CD4-positive, alpha-beta T cell treated with Interleukin-4 for 1 hour (primary cell): ENCODE measurements around the gene DCP1A.
"Not testable (repeated sequence)": the region's sequence is repeated elsewhere in the genome, so short reads cannot be mapped to it uniquely, and the experiment has no call there.

Experiments used
- DNase-seq, 2 donors: peaks; one replicate each; pipeline ENCODE4 v3.0.0-alpha.2; 2020 to 2022

The DCP1A gene

DNA sequence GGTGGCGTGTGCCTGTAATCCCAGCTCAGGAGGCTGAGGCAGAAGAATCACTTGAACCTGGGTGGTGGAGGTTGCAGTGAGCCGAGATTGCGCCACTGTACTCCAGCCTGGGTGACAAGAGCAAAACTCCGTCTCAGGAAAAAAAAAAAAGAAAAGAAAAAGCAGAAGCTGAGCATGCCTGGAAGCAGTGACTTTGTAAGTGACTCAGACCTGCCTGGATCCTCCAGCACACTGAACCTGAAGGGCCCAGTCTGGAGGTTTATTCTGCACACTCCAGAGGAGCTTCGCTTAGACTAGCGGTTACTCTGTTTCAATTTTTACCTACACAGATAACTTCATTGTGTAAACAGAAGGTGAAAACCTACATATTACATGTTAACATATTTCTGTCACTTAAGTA is 19.4 kb downstream of the DCP1A start:
- peak in 1 of 2 donors; percentile 22 for DNase-seq

DNA sequence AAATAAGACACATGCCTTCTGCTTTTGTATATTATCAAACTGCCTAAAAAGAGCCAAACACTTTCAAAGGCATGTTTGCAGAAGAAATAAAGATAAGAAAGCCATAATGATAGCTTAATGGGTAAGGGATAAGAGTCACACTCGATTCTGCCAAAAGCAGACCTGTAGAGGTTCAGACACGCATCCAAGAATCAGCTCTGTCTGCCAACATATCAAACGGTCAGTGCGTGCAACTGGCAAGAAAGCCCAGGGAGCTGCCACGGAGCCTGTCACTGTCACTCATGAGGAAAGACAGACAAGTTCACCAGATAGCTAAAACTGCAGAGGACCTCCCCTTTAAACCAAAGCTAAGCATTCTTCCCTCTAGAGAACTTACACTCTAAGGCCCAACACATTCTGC is 23.2 kb downstream of the DCP1A start:
- no peak for DNase-seq

DNA sequence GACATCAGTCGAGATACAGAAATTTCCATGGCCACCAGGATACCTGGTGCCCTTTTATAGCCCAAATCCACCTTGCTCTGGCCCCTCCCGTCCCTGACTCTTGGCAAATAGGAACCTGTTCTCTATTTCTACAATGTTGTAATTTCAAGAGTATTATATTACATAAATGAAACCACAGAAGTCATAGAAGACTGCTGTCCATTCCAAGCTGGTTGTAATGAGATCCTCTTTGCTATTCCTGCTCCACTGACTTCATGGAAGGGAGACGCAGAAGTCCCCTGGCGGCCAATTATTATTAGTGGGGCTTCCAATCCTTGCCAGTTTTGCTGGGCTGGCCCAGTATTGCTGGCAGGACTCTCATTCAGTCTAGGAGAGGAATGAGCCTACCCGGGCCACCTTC is 26.6 kb downstream of the DCP1A start:
- no peak for DNase-seq

DNA sequence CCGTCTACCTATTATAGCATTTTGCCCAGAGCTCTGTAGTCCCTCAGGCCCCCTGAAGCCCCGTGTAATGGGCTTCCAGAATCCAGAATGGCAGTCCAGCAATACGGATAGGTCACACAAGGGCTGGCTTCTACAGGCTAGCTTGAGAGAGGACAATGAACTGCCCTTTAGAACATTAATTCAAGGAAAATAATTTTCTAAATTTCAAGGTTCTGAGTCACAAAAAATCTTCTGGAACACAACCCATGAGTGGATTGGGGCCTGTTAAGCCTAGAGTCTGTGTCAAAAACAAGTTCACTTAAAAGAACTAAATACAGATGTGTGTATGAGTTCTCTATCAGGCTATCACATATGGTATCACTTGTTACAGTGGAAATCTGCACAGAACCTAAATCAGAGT is 28.8 kb downstream of the DCP1A start:
- DNase-seq = no peak

DNA sequence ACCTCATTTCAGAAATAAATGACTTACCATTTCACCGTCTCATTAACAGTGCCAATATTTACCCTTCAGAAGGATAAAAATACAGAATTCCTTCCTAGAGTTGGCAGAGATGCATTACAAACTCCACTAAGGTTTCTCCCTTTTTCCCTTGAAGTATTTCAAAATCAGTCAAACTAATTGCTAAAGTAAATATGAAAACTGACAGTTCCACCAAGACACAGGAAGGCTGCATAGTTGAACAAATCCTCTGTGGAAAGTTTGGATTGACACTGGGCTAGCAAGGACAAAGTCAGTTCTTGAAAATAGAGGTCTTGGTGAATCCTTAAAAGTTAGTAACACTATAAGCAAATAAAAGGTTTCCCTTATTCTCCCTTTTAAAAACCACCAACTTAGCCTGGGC is 34.5 kb downstream of the DCP1A start:
- DNase-seq = no peak

DNA sequence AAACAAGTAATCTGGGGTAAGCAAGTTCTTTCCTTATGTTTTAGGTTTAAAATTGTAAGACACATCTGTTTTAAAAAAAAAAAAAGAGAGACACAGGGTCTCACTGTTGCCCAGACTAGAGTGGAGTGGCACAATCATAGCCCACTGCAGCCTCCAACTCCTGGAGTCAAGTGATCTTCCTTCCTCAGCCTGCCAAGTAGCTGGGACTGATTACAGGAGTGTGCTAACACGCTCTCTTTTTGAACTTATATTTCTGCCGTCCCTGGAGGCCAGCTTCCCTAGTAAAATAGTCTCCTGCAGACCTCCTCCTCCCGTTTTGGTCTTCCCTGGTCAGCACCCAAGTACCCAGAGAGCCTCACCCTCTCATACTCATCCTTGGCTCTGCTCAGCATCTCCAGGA is 35.5 kb downstream of the DCP1A start:
- no peak for DNase-seq

DNA sequence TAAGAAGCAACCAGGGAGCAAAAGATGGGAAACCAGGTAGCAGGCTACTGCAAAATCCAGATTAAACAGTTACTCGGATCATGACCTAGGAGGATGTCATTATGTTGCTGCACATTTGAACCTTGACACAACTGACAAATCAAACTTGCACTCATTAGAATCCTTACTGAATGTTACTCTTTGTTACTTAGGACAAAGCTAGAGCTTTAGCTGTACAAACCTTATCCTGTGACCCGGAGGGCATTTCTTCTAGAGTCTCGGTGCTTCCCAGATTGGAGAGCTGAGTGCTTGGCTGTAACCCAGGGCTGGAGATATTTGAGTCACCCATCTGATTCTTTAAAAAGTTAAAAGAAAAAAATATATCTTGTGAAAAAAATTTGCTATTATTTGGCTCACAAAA is 43.4 kb downstream of the DCP1A start:
- no peak for DNase-seq

DNA sequence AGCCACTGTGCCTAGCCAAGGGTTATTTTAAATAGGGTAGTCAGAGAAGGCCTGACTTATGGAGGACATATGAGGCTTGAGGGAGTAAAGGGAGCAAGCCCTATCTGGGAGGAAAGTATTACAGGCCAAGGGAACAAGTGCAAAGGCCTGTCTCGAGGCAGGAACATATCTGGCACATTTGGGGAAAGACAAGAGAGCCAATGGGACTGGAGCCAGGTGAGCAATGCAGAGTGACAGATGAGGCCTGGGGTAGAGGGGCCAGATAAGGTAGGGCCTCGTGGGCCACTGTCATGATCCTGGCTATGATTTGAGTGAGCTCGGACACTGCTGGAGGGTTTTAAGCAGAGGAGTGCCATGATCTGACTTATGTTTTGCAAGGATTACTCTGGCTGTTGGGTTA is 43.8 kb downstream of the DCP1A start:
- DNase-seq = no peak

DNA sequence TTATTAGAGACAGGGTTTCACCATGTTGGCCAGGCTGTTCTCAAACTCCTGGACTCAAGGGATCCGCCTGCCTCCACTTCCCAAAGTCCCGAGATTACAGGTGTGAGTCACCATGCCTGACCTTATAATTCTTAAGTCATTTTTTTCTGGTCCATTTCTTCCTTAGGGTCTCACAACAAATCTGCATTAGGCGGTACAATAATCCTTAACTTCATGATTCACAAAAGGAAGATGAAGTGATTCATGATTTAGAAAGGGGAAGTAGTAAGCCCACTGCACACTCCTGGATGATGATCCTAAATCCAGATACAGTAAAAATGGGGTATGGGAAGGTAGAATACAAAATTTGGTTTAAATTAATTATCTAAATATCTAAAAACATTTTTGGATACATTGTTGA is 46.5 kb downstream of the DCP1A start:
- no peak for DNase-seq

DNA sequence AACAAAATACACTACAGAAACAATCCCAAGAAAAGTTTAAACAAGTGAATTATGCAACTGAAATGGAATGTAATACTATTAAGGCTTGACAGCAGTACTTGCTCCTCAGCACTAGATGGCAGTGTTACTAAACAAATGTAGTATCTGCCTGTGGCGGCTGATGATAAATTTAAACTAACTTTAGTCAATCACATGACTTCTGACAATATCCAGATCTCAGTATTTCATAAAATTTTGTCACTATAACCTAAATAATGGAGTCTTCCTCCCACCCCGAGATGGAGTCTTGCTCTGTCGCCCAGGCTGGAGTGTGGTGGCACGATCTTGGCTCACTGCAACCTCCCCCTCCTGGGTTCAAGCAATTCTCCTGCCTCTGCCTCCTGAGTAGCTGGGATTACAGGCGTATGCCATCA is 47.7 kb downstream of the DCP1A start:
- peak in 1 of 2 donors; percentile 61 for DNase-seq

DNA sequence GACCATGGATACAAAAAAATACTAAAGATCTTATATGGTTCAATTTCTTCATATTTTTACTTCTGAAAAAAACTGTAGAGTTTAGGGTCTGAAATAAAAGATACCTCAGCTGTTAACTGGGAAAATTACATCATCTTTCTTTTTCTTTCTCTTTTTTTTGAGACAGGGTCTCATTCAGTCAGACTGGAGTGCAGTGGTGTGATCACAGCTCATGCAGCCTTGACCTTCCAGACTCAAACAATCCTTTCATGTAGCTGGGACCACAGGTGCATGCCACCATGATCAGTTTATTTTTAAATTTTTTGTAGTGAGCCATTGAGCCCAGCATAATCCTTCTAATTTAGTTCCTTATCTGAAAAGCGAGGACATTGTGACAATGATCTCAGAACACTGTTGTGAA is 51.9 kb downstream of the DCP1A start:
- DNase-seq = no peak

DNA sequence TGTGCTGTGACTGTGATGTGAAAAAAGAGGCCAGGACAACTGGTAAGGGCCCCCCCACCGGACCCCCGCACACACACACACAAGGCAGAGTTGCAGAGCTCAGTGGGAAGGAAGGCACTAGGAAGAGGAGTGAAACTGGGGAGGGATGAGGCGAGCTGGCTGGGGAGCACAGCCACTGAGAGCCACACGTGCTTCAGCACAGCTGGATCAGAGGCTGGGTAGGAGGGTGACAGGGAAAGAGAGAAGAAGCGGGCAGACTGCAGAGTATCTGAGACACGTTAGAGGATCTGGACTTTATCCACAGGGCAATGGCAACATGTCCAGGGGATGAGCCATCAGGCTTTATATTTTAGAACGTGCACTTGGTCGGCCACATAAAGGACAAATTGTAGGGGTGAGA is 53.5 kb downstream of the DCP1A start:
- no peak for DNase-seq

DNA sequence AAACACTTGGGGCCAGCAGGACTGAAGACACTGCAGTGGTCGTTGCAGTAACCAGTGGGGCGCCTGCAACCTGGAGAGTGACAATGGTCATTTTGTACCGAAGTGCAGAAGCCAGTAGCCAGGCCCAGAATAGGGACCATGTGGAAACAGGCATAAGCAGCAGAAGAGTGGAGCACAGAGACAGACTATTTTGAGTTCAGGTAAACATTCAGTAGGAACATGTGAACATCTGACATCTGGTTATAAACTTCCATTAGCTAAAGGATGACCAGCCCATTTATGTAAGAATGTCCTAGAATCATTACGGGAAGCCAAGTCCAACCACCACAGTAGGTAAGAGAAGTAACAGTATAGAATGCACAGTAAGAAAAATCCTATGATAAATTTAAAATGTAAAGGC is 59.1 kb downstream of the DCP1A start:
- no peak for DNase-seq

DNA sequence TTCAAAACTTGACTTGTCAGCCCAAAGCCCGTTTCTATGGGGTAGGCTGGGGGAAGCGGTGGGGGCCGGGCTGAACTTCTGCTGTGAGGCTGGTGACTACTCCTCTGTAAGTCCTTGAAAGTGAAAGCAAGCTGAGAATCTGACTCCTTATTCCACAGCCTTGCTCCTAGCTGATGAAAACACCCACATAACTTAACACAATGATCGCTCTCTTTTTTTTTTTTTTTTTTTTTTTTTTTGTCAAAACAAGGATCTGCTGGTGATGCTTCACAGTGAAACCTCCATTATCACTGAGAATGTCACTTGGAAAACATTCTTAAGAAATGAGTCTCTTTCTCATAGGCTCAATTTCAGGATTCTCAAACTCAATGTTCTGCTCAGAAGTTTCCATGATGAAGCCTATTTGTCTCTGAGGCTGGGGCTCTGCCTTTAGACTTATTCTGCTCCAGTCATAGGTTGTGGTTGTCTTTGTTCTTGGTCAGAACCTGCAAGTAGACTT is 60.2 kb downstream of the DCP1A start:
- DNase-seq = no peak

DNA sequence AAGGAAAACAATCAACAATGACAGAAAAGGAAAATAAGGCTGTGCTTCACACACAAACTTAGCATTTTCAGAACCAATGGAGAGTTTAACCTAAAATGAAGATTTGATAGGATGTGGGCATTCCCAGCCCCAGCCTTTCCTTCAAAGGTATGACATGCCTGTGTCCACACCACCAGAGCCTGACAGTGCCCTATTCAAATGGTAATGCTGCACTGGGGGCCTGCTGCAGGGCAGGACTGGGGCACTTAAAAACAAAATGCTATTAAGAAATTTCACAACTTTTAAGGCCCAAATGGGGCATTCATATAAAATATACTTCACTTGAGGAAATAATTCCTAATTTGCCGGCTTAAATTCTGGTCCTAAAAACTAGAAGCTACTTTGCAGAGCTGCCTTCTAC is 60.6 kb downstream of the DCP1A start:
- no peak for DNase-seq

DNA sequence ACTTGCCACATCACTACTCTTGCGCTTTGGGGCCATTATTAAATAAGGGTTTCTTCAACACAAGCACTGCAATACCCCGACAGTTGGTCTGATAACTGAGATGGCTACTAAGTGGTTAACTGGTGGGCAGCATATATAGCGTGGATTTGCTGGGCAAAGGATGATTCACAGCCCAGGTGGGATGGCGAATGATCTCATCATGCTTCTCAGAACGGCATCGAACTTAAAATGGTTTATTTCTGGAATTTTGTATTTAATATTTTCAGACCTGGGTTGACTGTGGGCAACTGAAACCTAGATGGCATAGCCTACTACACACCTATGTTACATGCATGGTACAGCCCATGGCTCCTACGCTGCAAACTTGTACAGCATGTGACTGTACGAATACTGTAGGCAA is 64.8 kb downstream of the DCP1A start:
- no peak for DNase-seq

DNA sequence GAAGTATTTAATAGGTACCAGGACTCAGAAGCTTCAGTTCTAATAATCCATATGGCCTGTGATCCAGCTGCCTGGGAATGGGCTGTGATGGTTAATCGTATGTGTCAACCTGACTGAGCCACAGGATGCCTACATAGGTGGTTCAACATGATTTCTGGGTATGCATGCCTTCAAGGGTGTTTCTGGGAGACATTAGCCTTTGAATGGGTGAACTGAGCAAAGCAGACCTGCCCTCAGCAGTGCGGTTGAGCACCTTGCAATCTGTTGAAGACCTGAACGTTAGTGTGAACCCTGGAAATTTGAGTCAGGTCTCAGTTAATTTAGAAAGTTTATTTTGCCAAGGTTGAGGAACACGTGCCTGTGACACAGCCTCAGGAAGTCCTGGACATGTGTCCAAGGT is 68.7 kb downstream of the DCP1A start:
- no peak for DNase-seq

DNA sequence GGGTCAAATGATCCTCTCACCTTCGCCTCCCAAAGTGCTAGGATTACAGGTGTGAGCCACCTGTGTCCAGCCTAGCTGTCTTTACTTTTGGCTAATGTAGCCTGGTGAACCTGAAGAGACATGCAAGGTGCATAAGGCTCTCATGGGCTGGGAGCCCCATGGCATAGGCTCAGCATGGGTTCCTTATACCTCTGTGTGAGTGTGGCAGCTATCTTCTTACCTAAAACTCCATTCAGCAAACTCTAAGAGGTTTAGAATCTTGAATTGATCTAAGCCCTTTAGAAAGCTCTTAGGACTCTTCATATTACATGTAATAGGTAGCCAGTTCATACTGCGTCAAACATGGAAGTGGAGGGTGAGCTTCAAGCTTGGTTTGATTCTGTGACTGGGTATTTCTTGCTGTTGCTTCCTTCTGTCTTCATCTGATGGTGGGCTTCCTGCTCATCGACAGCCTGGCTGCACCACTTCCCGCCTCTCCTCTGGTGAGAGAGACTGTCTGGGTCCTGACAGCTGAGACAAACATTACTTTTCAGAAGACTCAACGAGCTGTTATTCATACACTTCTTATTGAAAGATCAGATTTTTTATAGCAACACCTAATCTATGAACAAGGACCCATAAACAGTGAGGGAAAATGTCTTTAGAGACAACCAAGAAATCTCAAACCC is 72.3 kb downstream of the DCP1A start:
- peak in 1 of 2 donors; percentile 9 for DNase-seq

DNA sequence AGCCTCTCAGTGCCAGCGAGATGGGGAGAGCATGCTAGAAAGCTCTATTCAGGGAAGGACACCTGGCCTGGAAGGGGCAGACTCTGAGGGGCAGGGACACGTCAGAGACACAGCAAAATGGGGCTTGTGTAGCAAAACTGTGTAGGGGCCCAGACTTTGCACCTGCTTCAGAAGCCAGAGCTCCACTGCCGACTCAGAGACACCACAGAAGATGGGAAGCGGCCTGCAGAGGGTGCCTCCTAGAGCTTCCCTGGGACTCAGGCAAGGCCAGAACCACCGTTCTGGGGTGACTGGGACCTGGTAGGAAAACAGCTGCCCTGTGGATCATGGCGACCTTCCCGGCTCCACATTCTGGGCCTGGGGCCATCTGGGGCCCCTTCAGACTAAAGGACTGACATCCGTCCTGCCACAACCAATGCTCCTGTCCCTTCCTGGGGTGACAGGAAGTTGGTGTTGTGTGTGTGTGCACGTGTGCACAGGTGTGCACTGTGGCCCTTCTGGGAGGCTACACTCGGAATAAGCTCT is 74.1 kb downstream of the DCP1A start:
- DNase-seq = no peak

DNA sequence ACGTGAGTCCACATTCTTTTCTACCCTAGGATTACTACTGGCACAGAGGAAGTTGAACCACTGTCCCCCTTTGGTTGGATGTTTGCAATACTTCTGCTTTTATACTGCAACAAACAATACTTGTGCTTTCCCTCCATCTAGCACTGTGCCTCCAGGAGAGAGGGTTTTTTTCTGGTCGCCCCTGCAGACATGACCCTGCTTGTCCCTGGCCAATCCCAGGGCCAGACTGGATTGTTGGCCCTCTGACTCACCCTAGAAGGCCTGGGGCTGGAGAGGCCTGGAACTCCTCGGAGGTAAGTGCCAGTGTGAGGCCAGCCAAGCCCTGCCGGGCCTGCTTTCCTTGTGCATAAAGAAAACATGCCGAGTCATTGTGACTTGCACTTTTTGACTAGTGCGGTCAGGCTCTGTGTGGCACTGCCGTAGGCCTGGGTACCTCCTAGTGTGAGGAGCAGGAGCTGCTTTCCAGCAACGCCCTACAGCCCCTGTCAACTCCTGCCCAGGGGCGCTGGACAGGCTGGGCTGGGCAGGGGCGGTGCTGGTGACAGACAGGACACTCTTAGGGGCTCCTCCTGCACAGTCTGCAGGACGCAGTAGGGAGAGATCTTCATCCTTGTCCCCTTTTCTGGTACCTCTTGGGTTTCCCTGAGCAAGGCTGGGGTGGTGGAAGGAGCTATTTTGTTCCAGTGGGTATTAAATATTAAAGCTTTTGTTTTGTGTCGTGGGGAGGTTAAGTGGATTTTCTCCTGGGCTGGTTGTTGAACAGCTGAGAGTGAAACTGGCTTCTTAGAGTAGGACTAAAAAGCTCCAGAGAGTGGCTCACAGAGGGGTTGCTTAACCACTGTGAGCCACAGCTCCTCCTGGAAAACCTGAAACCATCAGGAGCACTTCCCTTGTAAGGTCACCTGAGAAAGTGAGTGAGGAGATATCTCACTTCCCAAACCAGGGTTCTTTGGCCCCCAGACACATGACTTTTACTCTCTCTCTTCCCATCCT is 77.2 kb downstream of the DCP1A start:
- peak; percentile 22 to 67 for DNase-seq

DNA sequence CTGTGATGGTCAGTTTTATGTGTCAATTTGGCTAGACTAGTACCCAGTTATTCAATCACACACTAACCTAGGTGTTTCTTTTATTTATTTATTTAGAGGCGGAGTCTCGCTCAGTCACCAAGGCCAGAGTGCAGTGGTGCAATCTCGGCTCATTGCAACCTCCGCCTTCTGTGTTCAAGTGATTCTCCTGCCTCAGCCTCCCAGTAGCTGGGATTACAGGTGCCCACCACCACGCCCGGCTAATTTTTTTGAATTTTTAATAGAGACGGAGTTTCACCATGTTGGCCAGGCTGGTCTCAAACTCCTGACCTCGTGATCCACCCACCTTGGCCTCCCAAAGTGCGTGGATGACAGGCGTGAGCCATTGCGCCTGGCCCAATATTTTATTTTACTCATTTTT is 78.2 kb downstream of the DCP1A start:
- not testable (repeated sequence) for DNase-seq

DNA sequence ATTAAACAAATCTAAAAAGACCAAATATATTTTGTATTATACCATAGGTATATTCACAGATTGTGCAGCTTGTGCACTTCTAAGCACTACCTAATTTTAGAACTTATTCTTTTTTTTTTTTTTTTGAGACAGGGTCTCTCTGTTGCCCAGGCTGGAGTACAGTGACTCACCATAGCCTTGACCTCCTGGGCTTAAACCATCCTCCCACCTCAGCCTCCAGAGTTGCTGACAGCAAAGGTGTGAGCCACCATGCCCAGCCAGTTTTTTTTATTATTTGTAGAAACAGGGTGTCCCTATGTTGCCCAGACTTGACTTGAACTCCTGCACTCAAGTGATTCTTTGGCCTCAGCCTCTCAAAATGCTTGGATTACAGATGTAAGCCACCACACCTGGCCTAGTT is 79.6 kb downstream of the DCP1A start:
- DNase-seq = no peak

DNA sequence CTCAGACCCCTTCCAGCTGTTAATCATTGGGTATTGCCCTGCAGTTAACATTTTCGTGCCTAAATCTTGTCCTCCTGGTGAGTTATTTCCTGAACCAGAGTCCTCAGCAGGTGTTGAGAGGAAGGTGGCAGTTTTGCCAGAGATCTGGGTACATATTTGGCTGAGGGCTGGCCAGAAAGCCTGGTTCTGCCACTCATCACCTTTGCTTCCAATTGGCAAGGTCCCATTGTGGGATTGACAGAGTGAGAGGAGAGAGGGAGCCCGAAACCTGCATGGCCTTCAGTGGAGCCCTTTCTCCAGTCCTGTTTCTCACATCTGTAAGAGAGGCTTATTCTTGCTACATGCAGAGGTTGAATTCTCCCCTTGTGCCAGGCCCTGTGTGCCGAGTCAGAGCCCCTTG is 82.6 kb downstream of the DCP1A start:
- no peak for DNase-seq

DNA sequence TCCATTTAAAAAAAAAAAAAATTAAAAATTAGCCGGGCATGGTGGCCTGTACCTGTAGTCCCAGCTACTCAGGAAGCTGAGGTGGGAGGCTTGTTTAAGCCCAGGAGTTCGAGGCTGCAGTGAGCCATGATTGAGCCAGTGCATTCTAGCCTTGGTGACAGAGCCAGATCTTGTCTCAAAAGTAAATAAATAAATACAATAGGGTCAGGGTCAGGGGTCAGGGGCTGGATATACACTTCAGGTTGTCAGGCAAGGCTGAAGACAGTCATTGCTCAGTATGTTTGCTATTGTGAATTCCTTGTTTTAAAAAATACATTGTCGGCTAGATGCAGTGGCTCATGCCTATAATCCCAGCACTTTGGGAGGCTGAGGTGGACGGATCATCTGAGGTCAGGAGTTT is 83.4 kb downstream of the DCP1A start:
- DNase-seq = no peak
